Cardiac septum (tissue), 1 donor: ENCODE data around the gene ZCCHC17. TPM values are rescaled to one million over a fixed set of nuclear protein-coding genes. Genes with fewer than 3 reads are reported as not detected.
A peak's percentile ranks its signal among the peaks of the same experiment; 100 is the strongest.
"Not testable (repeated sequence)": the region's sequence is repeated elsewhere in the genome, so short reads cannot be mapped to it uniquely, and the experiment has no call there.

Experiments used
- DNase-seq: peaks from one replicate; pipeline ENCODE4 v3.0.0-alpha.2; 2020; ENCODE audit warnings: low spot score
- intact Hi-C: fragments of 100-400 bp; cut with DNase I; formaldehyde crosslinking; loops from one replicate; pipeline ENCODE4 v1.14.0; 2022
- total RNA-seq: library from RNA; stranded (reverse); fragmentation: NEBNext Ultra II Directional; extraction: Animal tissue kit (Norgen Biotek cat#: 25700); gene quantifications from one replicate; pipeline ENCODE4 v1.2.1, GENCODE V29; 2021
- donor health status: DM: no; HTN: no; CAD: no.

Gene ZCCHC17
- total RNA-seq, 1 donor from 2014 or later, result 12.4 TPM

- intact Hi-C loops, result loop anchor here (1.0 to 5.0 kb wide), 2 partner anchors 9 to 245 kb away; partner anchors contain the start of gene FABP3
- DNase-seq, result no peak
These were observed 85.7 kb downstream of the ZCCHC17 start for GRCh38 chr1:31382379-31382989.

GRCh38 chr1:31383967-31384366, 87.1 kb downstream of the ZCCHC17 start:
- DNase-seq, result no peak
- intact Hi-C loops, result loop anchor here (5.0 kb wide), 1 partner anchor 243 kb away; no protein-coding TSS in a partner anchor

DNA sequence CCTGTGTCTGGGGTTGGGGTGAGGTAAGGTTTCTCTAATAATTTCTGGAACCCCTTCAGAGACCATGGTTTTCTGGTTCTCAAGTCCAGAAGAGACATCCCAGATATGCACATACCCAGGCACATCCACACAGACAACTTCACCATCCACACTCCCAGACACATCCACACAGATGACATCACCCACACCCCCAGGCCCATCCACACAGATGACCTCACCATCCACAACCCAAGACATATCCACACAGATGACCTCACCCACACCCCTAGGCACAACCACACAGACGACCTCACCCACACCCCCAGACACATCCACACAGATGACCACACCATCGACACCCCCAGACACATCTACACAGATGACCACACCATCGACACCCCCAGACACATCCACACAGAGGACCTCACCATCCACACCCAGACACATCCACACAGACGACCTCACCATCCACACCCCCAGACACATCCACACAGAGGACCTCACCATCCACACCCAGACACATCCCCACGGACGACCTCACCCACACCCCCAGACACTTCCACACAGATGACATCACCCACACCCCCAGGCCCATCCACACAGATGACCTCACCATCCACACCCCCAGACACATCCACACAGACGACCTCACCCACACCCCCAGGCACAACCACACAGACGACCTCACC, 89.9 kb downstream of the ZCCHC17 start:
- intact Hi-C loops, result not testable (repeated sequence)

DNA sequence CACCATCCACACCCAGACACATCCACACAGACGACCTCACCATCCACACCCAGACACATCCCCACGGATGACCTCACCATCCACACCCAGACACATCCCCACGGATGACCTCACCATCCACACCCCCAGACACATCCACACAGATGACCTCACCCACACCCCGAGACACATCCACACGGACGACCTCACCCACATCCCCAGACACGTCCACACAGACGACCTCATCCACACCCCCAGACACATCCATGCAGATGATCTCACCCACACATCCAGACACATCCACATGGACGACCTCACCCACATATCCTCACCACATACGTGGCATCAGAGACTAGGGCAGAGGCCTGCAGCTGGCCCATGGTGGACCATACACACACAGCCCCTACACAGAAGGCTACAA, 90.8 kb downstream of the ZCCHC17 start:
- no peak for DNase-seq
- intact Hi-C loops, result no loop called here

More for the DNA sequence above, 89.9 kb downstream of the ZCCHC17 start:
- DNase-seq, result not testable (repeated sequence)

DNA sequence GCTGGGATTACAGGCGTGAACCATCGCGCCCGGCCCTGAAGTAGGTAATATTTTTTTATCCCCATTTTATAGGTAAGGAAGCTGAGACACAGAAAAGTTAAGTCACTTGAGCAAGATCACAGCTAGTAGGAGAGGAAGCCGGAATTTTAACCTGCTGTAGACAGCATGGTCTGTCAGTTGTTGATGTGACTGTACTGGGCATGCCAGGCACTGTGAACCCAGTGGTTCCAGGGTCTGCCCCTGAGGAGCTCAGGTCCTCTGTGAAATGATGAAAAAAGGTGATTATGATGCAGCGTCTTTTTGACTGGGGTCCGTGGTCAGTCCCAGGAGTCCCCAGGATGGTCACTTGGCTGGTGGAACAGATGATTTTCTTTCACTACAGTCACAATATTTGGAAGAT, 92.8 kb downstream of the ZCCHC17 start:
- DNase-seq, result no peak
- intact Hi-C loops, result no loop called here

DNA sequence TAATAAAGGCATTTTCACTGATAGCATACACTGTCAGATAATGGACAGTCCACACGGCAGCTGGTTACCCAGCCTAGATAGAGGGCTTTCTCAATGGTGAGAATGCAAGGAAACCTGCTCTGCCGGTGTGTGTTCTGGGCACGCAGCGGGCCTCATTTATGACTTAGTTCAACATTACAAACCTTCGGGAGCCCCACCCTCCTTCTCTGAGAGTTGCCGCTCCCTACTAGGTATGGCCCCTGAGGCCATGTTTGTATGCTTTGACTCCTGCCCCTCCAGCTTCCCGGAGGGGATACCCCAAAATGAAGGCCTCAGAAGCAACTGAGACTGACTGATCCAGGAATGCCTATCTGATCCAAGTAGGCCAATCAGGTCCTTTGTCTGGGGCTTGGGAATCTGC, 93.2 kb downstream of the ZCCHC17 start:
- intact Hi-C loops, result no loop called here
- no peak for DNase-seq

DNA sequence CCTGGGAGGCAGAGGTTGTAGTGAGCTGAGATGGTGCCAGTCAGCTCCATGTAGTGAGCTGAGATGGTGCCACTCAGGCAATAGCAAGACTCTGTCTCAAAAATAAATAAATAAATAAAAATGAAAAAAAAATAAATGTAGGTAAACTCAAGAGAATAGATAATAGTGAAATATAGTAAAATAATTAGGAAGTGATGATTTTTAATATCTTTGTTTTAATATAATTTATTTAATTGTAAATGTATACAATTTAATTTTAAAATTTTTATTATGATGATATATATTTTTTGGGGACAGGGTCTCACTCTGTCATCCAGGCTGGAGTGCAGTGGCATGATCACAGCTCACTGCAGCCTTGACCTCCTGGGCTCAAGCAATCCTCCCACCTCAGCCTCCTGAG, 96.6 kb downstream of the ZCCHC17 start:
- intact Hi-C loops, result no loop called here
- no peak for DNase-seq

DNA sequence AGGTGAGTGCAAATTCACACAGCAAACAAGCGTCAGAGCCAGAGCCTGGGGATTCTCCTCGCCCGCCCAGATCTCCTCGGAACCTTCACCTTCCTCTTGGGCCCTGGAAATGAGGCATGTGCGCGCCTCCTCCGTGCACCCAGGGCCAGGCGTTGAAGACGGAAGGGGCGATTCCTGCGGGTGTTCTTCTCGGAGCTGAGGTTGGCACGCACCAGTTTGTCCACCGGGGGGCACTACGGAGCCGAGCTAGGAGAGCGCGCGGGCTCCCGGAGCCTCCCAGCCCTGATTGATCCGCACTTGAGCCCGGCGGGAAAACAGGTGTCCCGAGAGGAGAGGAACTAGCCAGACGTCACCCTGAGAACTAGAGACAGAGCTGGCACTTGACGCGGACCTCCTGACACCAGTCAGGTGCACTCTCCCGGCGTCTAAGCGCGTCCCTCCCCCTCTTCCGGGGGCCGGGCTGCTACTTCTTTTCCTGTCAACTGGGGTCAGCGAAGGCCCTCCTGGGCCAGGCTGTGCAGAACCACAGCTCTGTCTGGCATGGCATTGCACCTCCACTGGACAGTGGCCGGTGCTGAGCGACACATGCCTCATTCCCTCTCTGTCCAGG, 97.9 kb downstream of the ZCCHC17 start:
- peak; percentile 93 for DNase-seq
- intact Hi-C loops, result loop anchor here (2.0 kb wide), 2 partner anchors 28 to 154 kb away; no protein-coding TSS in a partner anchor

GRCh38 chr1:31396633-31397351, 100.0 kb downstream of the ZCCHC17 start:
- no peak for DNase-seq
- intact Hi-C loops, result no loop called here

DNA sequence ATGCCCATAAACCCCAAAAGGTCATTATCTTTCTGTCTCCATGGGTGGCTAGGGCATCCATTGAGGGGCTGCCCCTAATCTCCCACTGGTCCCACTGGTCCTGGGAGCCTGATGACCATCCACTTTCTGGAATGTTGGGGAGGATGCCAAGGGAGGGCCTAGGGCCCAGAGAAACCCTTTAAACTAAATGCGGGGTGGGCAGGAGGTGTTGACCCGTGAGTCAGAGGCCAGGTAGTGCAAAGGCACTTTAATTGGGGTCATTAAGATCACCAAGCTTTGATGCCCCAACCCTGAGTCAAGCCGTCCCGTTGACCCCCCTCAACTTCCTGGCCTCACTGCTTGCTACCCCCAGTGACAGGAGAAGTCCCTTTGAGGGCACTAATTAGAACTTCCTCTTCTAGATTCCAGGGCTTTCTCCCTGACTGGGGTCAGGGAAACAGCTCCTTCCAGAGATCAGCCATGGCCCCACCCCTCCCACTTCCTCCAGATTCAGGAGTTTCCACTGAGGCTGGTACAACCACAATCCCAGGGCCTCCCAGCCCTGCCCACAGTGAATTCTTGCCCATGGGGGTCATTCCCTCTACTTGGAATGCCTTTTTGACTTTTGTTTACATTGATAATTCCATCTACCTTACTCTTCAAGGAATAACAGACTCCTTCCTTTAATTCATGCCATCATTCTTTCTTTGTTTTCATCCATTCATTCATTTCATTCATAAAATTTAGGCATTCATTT, 100.7 kb downstream of the ZCCHC17 start:
- intact Hi-C loops, result no loop called here
- DNase-seq, result no peak

DNA sequence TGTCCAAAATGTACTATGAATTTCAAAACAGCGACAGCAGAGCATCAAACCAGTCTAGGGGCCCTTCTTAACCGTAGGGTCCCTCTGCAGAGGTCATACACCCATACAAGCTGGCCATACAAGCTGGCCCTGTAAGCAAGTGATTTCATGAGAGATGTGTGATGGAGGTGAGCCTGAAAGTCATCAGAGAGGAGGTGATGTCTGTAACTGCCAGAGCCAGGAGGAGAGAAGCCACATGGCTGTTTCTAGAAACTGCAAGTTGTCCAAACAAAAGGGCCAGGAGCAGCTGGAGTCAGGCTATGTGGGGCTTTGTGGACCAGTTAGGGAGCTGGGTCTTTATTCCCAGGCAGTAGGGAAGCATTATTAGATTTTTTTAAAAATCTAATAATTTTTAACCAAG, 101.4 kb downstream of the ZCCHC17 start:
- DNase-seq, result no peak
- intact Hi-C loops, result no loop called here

DNA sequence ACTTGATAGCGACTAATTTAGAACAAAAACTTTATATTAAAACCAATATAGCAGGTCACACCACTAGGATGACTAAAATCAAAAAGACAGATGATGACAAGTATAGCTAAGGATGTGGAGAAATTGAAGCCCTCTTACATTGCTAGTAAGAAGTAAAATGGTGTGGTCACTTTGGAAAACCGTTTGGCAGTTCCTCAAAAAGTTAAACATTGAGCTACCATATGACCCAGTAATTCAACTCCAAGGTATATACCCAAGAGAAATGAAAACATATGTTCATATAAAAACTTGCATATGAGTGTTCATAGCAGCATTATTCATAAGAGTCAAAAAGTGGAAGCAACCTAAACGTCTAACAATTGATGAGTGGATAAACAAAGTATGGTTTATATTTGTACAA, 103.1 kb downstream of the ZCCHC17 start:
- intact Hi-C loops, result no loop called here

DNA sequence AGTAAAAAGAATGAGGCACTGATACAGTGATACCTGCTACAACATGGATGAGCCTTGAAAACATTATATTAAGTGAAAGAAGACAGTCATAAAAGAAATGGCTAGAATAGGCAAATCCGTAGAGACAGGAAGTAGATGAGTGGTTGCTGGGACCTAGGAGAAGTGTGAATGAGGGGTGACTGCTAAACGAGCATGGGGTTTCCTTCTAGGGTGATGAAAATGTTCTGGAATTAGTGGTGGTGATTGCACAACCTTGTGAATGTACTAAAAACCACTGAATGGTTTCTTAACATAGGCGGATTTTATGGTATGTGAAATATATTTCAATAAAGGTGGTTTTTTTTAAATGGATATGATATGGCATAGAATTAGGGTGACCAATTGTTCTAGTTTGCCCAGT, 103.6 kb downstream of the ZCCHC17 start:
- DNase-seq, result no peak
- intact Hi-C loops, result no loop called here

More for the DNA sequence above, 103.1 kb downstream of the ZCCHC17 start:
- no peak for DNase-seq

DNA sequence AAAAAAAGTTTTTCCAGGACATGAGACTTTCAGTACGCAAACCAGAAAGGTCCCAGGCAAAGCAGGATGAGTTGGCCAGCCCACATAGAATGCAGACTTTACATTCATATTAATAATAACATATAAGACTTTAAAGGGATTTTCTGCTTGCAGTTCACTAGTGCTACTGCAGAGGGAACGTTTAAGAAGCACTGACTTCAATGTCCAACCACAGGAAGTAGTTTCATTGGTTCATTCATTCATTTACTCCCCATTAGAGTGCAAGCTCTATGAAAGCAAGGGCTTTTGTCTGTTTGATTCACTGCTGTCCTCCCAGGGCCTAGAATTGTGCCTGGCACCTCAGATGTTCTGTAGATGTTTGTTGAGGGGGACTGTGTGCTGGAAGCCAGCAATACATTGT, 104.4 kb downstream of the ZCCHC17 start:
- no peak for DNase-seq
- intact Hi-C loops, result no loop called here

DNA sequence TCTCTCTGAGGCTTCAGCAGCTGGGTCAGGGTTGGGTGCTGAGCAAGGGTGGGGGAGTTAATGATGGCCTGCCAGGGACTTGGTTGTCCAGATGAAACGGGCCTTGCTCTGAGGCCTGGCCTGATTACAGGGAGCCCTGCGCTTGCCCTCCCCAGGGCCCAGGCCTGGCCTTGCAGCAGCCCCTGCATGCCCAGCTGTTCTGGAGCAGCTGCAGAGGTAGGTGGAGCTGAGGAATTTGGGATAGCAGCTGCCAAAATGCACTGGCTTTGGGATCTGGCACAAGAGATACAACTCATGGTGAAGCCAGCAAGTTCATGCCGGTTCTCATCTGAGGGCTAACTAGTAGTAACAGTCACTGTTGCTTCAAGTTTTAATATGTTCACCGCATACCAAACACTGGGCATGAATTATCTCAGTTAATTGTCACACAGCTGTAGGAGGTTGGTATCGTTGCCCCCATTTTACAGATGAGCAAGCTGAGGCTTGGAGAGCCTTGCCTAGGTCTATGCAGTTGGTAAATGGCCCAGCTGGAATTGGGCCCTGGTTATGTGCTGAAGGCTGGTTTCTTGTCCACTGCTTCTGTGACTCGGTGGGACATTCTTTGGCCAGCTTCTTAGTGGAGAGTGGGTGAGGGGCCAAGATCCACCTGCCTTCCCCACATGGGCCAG, 108.9 kb downstream of the ZCCHC17 start:
- no peak for DNase-seq
- intact Hi-C loops, result no loop called here

DNA sequence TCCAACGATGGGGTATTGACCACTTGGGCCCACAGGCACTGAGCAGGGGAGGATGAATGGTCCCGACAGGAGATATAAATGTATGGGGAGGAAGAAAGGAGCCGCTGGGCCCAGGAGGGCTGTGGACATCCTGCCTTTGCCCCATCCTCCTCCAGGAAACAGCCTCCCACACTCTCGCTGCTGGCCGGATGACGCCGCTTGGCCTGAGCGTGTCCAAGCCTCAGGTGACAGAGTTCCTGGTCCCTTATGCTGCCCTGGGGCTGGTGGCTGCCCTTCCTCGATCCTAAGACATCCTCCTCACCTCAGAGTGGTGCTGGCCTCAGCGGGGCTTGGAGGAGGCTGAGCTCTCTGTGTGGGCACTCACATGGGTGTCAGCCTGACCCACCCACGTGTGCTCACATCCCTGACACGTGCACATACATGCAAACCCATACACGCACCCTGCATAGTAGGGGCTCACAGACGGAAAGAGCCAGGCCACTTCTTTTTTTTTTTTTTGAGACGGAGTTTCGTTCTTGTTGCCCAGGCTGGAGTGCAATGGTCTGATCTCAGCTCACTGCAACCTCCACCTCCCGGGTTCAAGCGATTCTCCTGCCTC, 110.3 kb downstream of the ZCCHC17 start:
- no peak for DNase-seq
- intact Hi-C loops, result no loop called here

- DNase-seq, result no peak
- intact Hi-C loops, result no loop called here
These were observed 112.0 kb downstream of the ZCCHC17 start for GRCh38 chr1:31408788-31409318.
